ENCODE data around the gene BTBD17. TPM values are rescaled to one million over a fixed set of nuclear protein-coding genes. Genes with fewer than 3 reads are reported as not detected.

BTBD17 gene
- total RNA-seq, 2 experiments from 2014 or later = not detected

DNA sequence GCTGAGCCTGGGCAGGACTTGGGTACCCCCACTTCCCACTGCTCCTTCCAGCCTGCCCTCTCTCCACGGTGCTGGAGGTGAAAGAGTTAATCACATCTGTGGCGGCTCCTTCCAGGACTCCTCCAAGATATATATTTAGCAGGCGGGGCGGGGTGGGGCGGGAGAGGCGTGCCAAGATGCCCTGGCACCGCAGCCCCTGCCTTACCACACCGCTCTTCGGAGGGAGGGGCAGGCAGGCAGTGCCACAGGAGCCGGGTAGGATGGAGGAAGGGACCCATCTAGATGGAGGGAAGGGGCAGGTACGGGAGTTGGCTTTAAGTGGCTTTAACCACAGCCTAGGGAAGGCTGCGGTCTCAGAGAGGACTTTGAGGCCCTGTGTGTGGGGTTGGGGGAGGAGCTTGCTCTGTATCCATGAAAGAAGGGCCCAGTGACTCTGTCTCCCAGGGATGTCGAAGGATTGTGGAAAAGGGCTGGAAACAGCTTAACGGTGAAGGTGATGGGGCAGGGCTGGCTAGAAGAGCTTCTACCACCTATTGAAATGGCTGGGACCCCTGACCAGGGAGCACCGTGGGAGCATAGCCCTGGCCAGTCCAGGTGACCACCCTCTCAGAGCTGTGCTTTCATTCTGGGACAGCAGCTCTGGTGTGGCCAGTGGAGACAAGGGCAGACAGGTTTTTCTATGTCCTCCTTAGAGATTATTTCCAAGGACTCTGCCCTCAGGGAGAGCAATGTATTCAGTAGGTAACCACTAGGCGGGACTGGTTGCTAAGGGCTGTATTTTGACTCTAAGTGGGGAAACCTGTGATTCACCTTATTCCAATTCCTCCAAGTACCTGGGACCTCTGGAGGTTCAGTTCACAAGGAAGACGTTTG is 18.7 kb upstream of the BTBD17 start:
- no peaks in the 10 kb centered on the region for H3K36me3 Mint-ChIP-seq
- ATAC-seq (ENCODE audit: low read depth) = no peak
- H3K27ac Mint-ChIP-seq = no peak overlapping the region
- DNase-seq = no peak
- H3K4me1 Mint-ChIP-seq = no peaks in the 10 kb centered on the region
- H3K4me3 Mint-ChIP-seq = no peak overlapping the region
- H3K27me3 Mint-ChIP-seq = peaks cover 12% of the 10 kb centered on the region
- H3K9me3 Mint-ChIP-seq = no peaks in the 10 kb centered on the region
- POLR2A ChIA-PET = no interaction called here

DNA sequence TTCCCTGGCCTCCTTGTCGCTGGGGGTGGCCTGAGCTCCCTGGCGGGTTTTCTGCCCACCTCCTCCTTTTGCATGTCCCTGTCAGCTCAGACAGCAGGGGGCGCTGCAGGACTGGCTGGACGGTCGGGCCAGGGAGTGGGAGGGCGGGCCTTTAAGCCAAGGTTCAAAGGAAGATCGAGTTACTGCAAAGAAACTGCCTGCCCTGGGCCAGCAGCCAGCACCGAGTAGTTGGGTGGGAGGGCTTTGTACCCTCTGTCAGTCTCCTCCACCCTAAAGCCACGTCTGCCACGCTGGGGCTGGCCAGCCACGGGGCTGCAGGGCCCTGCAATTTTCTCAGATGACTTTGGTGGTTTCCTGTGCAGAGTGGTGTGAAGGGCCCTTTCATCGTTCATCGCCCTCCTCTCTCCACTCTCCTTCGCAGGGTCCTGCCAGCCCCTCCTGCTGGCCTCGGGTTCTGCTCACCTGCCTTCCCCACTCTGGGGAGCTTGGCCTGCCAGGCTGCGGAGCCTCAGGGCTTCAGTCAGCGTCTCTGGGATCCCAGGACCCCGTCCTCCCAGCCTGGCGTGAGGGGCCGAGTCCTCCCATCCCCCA is 17.9 kb upstream of the BTBD17 start:
- POLR2A ChIA-PET = interaction anchor here (0.8 kb wide), 1 partner anchor 77 kb away, joined by 4 read pairs; no protein-coding TSS in a partner anchor
- Mint-ChIP-seq H3K27me3 (peaks cover 11% of the 10 kb centered on the region), H3K36me3 (no peaks in the 10 kb centered on the region), H3K9me3 (no peaks in the 10 kb centered on the region), H3K4me3 (no peak overlapping the region), H3K4me1 (no peaks in the 10 kb centered on the region), H3K27ac (no peak overlapping the region)
- peak; percentile 90 for ATAC-seq (ENCODE audit: low read depth)
- DNase-seq = peak; percentile 94

DNA sequence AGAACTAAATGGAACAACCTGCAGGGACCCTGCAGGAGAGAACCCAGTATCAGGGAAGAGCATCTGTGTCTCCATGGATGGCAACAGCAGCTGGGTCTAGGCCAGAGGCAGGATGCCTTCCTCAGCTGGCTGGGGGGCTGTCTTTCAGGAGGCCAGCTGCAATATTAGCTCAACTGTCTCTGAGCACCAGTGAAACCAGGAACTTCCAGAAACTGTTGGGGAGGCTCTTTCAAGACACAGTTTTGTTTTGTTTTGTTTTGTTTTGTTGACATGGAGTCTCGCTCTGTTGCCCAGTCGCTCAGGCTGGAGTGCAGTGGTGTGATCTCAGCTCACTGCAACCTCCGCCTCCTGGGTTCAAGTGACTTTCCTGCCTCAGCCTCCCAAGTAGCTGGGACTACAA is 13.2 kb upstream of the BTBD17 start:
- no peak for ATAC-seq (ENCODE audit: low read depth)
- H3K27ac Mint-ChIP-seq = no peak overlapping the region
- no peak overlapping the region for H3K4me3 Mint-ChIP-seq
- POLR2A ChIA-PET = no interaction called here
- no peaks in the 10 kb centered on the region for H3K36me3 Mint-ChIP-seq
- H3K27me3 Mint-ChIP-seq = peaks cover 6% of the 10 kb centered on the region
- DNase-seq = no peak
- H3K4me1 Mint-ChIP-seq = no peaks in the 10 kb centered on the region
- no peaks in the 10 kb centered on the region for H3K9me3 Mint-ChIP-seq

DNA sequence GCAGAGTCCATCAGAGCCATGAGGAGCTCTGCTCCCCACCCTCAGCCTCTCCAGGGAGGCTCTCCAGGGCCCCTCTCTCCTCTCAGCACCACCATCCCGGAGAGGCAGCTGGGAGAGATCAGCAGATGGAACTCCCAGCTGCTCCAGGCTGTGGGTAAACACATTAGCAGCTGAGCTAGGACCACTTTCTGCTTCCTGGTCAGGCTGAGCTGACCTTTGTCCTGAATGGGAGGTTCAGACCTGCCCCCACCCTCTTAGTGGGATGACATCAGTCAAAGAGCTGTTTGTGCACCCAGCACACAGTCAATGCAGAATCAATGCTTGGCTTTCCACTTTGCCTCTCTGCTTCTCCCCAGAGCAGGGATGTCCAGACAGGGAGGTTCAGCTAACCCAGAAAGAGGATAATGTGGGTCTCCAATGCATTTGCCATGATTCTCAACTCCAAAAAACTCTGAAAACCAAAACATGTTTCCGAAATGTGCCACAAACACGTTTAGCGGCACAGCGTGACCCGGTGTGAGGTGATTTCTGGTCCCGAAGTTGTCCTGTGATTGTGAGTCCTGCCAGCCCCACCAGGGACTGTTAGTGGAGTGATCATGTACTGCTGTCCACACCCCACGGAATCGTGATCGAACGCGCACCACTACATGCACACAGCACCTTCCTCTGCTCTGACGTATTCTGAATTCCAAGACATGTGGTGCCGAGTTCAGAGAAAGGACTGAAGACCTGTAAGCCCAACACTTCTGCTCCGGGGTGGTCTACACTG is 12.4 kb upstream of the BTBD17 start:
- H3K4me3 Mint-ChIP-seq = no peak overlapping the region
- POLR2A ChIA-PET = no interaction called here
- H3K27ac Mint-ChIP-seq = no peak overlapping the region
- H3K27me3 Mint-ChIP-seq = peaks cover 9% of the 10 kb centered on the region
- no peaks in the 10 kb centered on the region for H3K9me3 Mint-ChIP-seq
- H3K4me1 Mint-ChIP-seq = peaks cover 5% of the 10 kb centered on the region
- no peak for DNase-seq
- ATAC-seq (ENCODE audit: low read depth) = no peak
- H3K36me3 Mint-ChIP-seq = no peaks in the 10 kb centered on the region

DNA sequence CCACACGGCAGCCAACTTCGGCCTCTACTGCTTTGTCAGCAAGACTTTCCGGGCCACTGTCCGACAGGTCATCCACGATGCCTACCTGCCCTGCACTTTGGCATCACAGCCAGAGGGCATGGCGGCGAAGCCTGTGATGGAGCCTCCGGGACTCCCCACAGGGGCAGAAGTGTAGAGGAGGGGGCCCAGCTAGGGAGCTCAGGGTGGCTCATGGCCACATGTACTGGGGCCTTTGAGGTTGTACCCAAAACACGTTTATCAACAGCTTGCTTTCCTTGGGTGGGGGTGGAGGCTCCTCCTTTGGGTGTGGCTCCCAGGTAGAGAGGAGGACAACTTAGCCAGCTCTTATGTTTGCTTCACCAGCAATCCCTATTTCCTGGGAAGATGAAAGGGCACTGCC is 10.8 kb upstream of the BTBD17 start:
- H3K9me3 Mint-ChIP-seq = no peaks in the 10 kb centered on the region
- no peak overlapping the region for H3K27ac Mint-ChIP-seq
- no peaks in the 10 kb centered on the region for H3K36me3 Mint-ChIP-seq
- H3K27me3 Mint-ChIP-seq = peaks cover 8% of the 10 kb centered on the region
- no peak overlapping the region for H3K4me3 Mint-ChIP-seq
- ATAC-seq (ENCODE audit: low read depth) (no peak), DNase-seq (no peak)
- POLR2A ChIA-PET = no interaction called here
- H3K4me1 Mint-ChIP-seq = peaks cover 6% of the 10 kb centered on the region

DNA sequence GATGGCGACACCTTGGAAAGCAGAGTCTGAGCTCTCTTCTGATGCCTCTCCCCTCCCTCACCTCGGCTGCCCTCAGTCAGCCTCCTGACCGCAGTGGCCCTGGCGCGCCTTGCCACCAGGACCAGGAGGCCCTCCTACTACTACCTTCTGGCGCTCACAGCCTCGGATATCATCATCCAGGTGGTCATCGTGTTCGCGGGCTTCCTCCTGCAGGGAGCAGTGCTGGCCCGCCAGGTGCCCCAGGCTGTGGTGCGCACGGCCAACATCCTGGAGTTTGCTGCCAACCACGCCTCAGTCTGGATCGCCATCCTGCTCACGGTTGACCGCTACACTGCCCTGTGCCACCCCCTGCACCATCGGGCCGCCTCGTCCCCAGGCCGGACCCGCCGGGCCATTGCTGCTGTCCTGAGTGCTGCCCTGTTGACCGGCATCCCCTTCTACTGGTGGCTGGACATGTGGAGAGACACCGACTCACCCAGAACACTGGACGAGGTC is 10.0 kb upstream of the BTBD17 start:
- H3K27ac Mint-ChIP-seq = no peak overlapping the region
- POLR2A ChIA-PET = no interaction called here
- peaks cover 8% of the 10 kb centered on the region for H3K27me3 Mint-ChIP-seq
- DNase-seq (no peak), ATAC-seq (ENCODE audit: low read depth) (no peak)
- no peaks in the 10 kb centered on the region for H3K9me3 Mint-ChIP-seq
- no peaks in the 10 kb centered on the region for H3K36me3 Mint-ChIP-seq
- no peak overlapping the region for H3K4me3 Mint-ChIP-seq
- peaks cover 6% of the 10 kb centered on the region for H3K4me1 Mint-ChIP-seq

DNA sequence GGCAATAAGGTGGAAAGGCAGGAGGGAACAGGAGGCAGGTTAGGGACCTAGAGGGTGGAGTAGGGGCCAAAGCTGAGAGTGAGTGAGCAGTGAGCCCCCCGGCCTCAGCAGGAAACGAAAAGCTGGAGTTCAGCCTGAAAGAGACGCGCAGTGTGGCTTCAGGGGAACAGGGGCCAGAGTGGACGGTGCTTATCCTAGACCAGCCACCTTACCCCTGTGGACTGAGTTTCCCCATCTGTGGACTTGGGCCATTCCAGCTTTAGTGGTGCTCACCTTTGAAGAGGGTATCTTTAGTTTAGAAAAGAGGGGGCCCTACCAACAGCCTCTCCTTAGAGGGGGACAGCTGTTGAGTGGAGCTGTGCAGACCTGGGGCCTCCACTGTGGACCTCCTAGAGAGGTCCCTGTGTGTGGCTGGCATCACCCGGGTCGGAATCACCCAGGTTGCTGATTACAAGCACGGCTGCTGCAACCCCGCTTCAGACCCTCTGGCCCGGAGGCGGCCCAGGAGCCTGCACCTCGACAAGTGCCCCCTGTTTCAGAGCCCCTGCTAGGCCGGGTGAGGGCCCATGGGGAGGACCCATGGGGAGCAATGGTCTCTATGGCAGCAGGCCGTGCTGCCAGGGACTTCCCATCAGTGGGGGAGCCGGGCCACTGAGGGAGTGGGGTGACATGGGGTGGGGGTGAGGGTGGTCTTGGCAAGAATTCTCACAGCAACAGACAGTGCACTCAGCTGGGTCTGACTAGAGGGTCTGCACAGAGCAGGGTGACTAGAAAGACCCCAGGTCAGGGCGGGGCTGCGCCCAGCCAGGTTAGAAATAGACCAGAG is 8.2 kb upstream of the BTBD17 start:
- Mint-ChIP-seq H3K27me3 (peaks cover 5% of the 10 kb centered on the region), H3K4me3 (no peak overlapping the region), H3K4me1 (peaks cover 6% of the 10 kb centered on the region), H3K9me3 (no peaks in the 10 kb centered on the region), H3K36me3 (no peaks in the 10 kb centered on the region), H3K27ac (no peak overlapping the region)
- POLR2A ChIA-PET = no interaction called here
- DNase-seq = no peak
- ATAC-seq (ENCODE audit: low read depth) = no peak

DNA sequence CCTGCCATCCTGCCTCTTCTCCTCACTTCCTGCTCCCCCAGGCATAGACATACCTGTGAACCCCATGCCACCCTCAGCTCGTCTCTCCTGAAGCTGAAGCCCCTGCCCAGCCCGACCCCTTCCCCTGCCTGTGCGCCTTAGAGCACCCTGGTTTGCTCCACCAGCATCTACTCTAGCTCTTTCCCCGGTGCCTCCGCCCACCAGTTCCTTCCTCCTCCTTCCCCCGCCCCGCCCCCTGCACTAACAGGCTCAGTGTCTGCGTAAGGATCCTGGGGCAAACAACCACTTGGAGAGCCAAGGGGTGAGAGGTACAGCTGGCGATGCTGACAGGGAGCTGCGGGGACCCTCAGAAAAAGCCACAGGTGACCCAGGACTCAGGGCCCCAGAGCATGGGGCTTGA is 7.6 kb upstream of the BTBD17 start:
- Mint-ChIP-seq H3K4me1 (peaks cover 6% of the 10 kb centered on the region), H3K36me3 (no peaks in the 10 kb centered on the region), H3K27me3 (peaks cover 5% of the 10 kb centered on the region), H3K9me3 (no peaks in the 10 kb centered on the region), H3K4me3 (peak overlapping the region; percentile 5), H3K27ac (no peak overlapping the region)
- POLR2A ChIA-PET = interaction anchor here (0.7 kb wide), 1 partner anchor 157 kb away, joined by 3 read pairs; no protein-coding TSS in a partner anchor
- ATAC-seq (ENCODE audit: low read depth) (peak; percentile 73), DNase-seq (peak; percentile 50)

DNA sequence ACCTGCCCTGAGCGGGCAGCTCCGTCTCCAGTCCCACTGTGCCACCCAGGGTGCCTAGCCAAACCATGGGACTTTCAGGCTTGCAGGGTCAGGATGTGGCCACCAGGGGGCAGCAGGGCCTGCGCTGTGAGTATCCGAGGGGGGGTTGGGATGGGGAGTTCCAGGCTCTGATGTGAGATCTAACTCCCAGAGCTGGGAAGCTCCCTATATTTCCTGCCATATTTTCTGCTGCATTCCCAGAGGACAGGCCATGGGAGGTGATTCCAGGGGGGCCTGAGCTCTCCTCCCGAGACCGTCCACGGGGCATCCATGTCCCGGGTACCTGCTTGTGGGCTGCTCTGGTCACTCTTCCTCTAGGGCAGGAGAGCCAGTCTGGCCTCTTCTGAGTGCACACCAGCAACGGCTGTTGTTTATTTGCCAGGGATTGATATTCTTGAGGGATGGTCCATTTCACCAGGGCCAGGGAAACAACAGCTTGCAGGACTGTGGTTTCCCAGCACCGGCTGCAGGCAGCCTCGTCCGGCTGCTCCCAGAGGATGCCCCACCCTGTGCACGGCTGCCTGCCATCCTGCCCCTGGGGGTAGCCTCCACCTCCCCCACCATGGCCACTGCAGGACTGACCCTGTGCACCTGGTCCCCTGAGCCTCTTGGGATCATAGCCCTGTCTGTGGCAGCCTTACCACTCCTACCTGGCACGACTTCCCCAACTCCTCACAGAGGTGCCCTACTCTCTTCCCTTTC is 6.8 kb upstream of the BTBD17 start:
- Mint-ChIP-seq H3K4me1 (peaks cover 6% of the 10 kb centered on the region), H3K27ac (peak overlapping the region; percentile 49), H3K4me3 (no peak overlapping the region), H3K27me3 (peaks cover 5% of the 10 kb centered on the region), H3K36me3 (no peaks in the 10 kb centered on the region), H3K9me3 (no peaks in the 10 kb centered on the region)
- no peak for ATAC-seq (ENCODE audit: low read depth)
- POLR2A ChIA-PET = interaction anchor here (0.7 to 0.9 kb wide), 2 partner anchors 157 to 164 kb away, joined by 3 read pairs; no protein-coding TSS in a partner anchor
- peak; percentile 81 for DNase-seq

DNA sequence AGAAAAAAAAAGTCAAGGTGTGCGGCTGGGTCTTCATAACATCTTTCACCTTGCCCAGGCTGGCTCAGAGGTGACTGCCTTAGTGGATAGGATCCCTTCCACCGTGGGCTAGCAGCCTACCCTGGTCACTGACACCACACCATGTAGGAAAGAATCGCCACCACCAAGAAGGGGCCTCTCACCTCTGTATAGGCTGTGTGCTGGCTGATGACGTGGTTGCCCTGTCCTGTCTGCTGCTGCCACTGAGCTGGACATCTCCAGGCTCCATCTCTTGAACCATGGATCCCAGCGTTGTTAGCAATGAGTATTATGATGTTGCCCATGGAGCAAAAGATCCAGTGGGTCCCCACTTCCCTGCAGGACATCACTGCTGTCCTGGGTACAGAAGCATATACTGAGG is 5.5 kb upstream of the BTBD17 start, which contains the start of gene GPR142:
Gene GPR142 (plus strand): TSS at position 301 of the 400 bp plus-strand sequence. CDS start 2,035 bp downstream, outside the sequence.
- Mint-ChIP-seq H3K36me3 (no peaks in the 10 kb centered on the region), H3K9me3 (no peaks in the 10 kb centered on the region), H3K4me3 (no peak within 1 kb of the TSS)

DNA sequence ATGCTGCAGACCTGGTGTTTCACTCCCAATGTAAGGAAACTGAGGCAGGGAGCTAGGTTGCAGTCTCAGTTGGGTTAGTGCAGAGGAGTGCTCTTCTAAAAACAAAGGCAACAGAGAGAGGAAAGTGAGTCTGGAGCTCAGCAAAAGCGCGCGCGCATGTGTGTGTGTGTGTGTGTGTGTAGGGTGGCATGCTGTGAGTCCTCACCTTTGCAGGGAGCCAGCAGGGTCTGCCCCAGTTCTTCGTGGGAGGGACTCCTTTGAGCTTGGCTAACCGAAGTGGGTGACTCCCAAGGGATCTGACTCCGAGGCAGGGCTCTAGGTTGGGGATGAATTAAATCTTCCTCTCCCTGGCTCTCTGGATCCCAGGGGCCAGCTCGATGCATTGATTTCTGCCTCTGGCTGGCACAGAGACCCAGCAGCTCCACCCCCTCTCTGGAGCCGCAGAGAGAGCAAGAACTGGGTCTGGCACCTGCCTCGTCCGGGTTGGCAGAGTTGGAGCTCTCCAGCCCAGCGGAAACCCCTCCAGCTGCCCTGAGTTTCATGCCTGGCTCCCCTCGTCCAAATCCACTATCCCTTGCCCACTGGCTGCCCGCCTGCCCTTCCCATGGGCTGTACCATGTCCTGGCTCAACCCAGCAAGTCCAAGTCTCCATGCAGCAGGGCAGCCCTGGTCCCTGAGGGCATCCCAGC is 1.3 kb upstream of the BTBD17 start:
- Mint-ChIP-seq H3K4me3 (no peak overlapping the region), H3K27me3 (peaks cover 15% of the 10 kb centered on the region), H3K27ac (no peak overlapping the region), H3K9me3 (no peaks in the 10 kb centered on the region), H3K36me3 (no peaks in the 10 kb centered on the region), H3K4me1 (peaks cover 2% of the 10 kb centered on the region)
- no peak for DNase-seq
- no peak for ATAC-seq (ENCODE audit: low read depth)
- POLR2A ChIA-PET = no interaction called here

More for the DNA sequence above, 5.5 kb upstream of the BTBD17 start, which contains the start of gene GPR142:
- H3K27me3 Mint-ChIP-seq = peaks cover 5% of the 10 kb centered on the region
- DNase-seq = no peak
- H3K27ac Mint-ChIP-seq = no peak within 1 kb of the TSS
- POLR2A ChIA-PET = no interaction called here
- peaks cover 6% of the 10 kb centered on the region for H3K4me1 Mint-ChIP-seq
- no peak for ATAC-seq (ENCODE audit: low read depth)

DNA sequence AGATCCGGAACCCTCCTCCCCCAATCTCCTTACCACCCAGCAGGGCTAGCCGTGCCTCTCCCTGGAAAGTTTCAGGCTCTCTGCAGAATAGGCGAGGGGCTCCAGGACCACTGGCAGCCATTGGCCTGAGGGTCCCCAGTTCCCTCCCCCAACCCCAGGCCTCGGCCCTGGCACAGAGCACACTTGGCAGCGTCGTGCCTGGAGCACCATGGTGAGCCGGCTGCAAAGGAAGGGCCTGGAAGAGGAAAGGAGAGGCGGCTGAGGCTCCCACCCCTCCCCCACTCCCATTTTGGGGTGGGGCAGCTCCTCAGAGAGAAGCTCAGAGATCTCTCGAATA is 369 bp upstream of the BTBD17 start:
- DNase-seq (no peak), ATAC-seq (ENCODE audit: low read depth) (no peak)
- Mint-ChIP-seq H3K9me3 (no peaks in the 10 kb centered on the region), H3K36me3 (no peaks in the 10 kb centered on the region), H3K4me3 (no peak overlapping the region), H3K4me1 (peaks cover 2% of the 10 kb centered on the region), H3K27me3 (peaks cover 19% of the 10 kb centered on the region), H3K27ac (no peak overlapping the region)
- POLR2A ChIA-PET = no interaction called here

Measured in activated naive CD8-positive, alpha-beta T cell treated with anti-CD3 and anti-CD28 coated beads, Interleukin-2, amount 10 ng/mL, durations not matched to agents 7 days and 5 days (primary cell).